B cell (primary cell): ENCODE measurements around the gene POLN. TPM values are rescaled to one million over a fixed set of nuclear protein-coding genes. Genes with fewer than 3 reads are reported as not detected.

ENCODE experiments used
- ATAC-seq: fragments of 200-7000 bp; cut with Tn5 transposase; one replicate; pipeline ENCODE4 v1.10.0; 2021; ENCODE audit warnings: low read depth, mild to moderate bottlenecking, moderate number of reproducible peaks, moderate library complexity
- CTCF ChIA-PET: fragments of 350-600 bp; sonication (Branson Sonifier 250); formaldehyde crosslinking; loops from one replicate; lab custom pipeline; 2021; ENCODE audit warnings: antibody characterized with exemption, inconsistent platforms; lab: Charles Lee
- POLR2A ChIA-PET: fragments of 350-600 bp; sonication (Branson Sonifier 250); formaldehyde crosslinking; loops from one replicate; lab custom pipeline; 2021; ENCODE audit warnings: antibody characterized with exemption; lab: Charles Lee
- DNase-seq: peaks from one replicate; pipeline ENCODE4 v3.0.0; 2013
- H2AFZ ChIP-seq: 2 replicates; pipeline ENCODE4 v1.6.1; 2012; ENCODE audit warnings: mild to moderate bottlenecking, low read depth, low read length; ENCODE audit not compliant: insufficient read depth, poor library complexity, severe bottlenecking
- H3K27ac ChIP-seq, 2 donors: 1 replicate in 1 of 2; 2 replicates in 1 of 2; pipeline ENCODE4 v1.5.1; 2012 to 2013; ENCODE audit warnings: low read length in 2 of 2, mild to moderate bottlenecking in 2 of 2, moderate library complexity in 1 of 2
- H3K27me3 ChIP-seq, 4 experiments: fragments of 200-600 bp in 1 of 4; sonication (generic) in 1 of 4; replicated peaks in 1 of 4; 1 replicate in 2 of 4; 2 replicates in 2 of 4; pipeline versions ENCODE4 v1.6.1 to v1.7.0; 2013 to 2016; ENCODE audit warnings: low read length in 3 of 4, mild to moderate bottlenecking in 2 of 4, mixed read lengths in 1 of 4, moderate library complexity in 1 of 4; ENCODE audit not compliant: insufficient read depth in 4 of 4, control insufficient read depth in 3 of 4; ENCODE audit errors: control extremely low read depth in 1 of 4
- H3K36me3 ChIP-seq, 2 experiments: replicated peaks in 1 of 2; 1 replicate in 1 of 2; 2 replicates in 1 of 2; pipeline versions ENCODE4 v1.6.1 to v1.7.1; 2013; ENCODE audit warnings: low read length in 1 of 2; ENCODE audit not compliant: insufficient read depth in 2 of 2, control insufficient read depth in 1 of 2; ENCODE audit errors: control extremely low read depth in 1 of 2, extremely low read depth in 1 of 2
- H3K4me1 ChIP-seq, 2 donors: fragments of 200-600 bp in 1 of 2; sonication (generic) in 1 of 2; 1 replicate in 1 of 2; 2 replicates in 1 of 2; pipeline versions ENCODE4 v1.5.1 to v1.6.1; 2013 to 2017; ENCODE audit warnings: low read length in 2 of 2; ENCODE audit not compliant: control insufficient read depth in 2 of 2, insufficient read depth in 2 of 2
- H3K4me2 ChIP-seq: replicated peaks from 2 replicates; pipeline ENCODE3; 2012; ENCODE audit warnings: mild to moderate bottlenecking, low read depth, low read length; ENCODE audit not compliant: poor library complexity, severe bottlenecking
- H3K4me3 ChIP-seq, 5 experiments: fragments of 200-600 bp in 1 of 5; sonication (generic) in 1 of 5; 1 replicate in 3 of 5; 2 replicates in 2 of 5; pipeline versions ENCODE4 v1.5.1 to v1.7.0; 2011 to 2016; ENCODE audit warnings: low read length in 4 of 5, mild to moderate bottlenecking in 4 of 5, low read depth in 2 of 5, control low read depth in 1 of 5, moderate library complexity in 1 of 5; ENCODE audit not compliant: insufficient read depth in 1 of 5; ENCODE audit errors: control extremely low read depth in 1 of 5, extremely low read depth in 1 of 5
- H3K79me2 ChIP-seq: fragments of 200-600 bp; sonication (generic); one replicate; pipeline ENCODE4 v1.6.0; 2016; ENCODE audit warnings: low read length; ENCODE audit not compliant: control insufficient read depth, insufficient read depth
- H3K9ac ChIP-seq: fragments of 200-600 bp; sonication (generic); 2 replicates; pipeline ENCODE4 v1.6.1; 2017; ENCODE audit warnings: mild to moderate bottlenecking, low read length, moderate library complexity
- H3K9me3 ChIP-seq, 3 donors: one replicate each; pipeline versions ENCODE4 v1.6.1 to v1.7.1; 2013; ENCODE audit warnings: low read length in 2 of 3; ENCODE audit not compliant: control insufficient read depth in 2 of 3, insufficient read depth in 1 of 3; ENCODE audit errors: control extremely low read depth in 1 of 3
- H4K20me1 ChIP-seq: 2 replicates; pipeline ENCODE4 v1.6.0; 2012; ENCODE audit warnings: mild to moderate bottlenecking, low read length; ENCODE audit not compliant: insufficient read depth, control insufficient read depth, poor library complexity, severe bottlenecking
- H3K27ac Mint-ChIP-seq: one replicate; pipeline ENCODE4 v1.8.0; 2021; ENCODE audit warnings: mixed read lengths
- H3K27me3 Mint-ChIP-seq: one replicate; pipeline ENCODE4 v1.8.0; 2021; ENCODE audit warnings: mixed read lengths
- H3K4me1 Mint-ChIP-seq: one replicate; pipeline ENCODE4 v1.8.0; 2021; ENCODE audit warnings: mixed read lengths
- H3K4me3 Mint-ChIP-seq: one replicate; pipeline ENCODE4 v1.8.0; 2021; ENCODE audit warnings: mixed read lengths
- H3K9me3 Mint-ChIP-seq: one replicate; pipeline ENCODE4 v1.8.0; 2022; ENCODE audit warnings: mixed read lengths; ENCODE audit not compliant: insufficient read depth
- CTCF ChIP-seq: fragments of 200-600 bp; IDR thresholded peaks from one replicate; pipeline ENCODE4 v1.8.0; 2022; ENCODE audit warnings: antibody characterized with exemption, mild to moderate bottlenecking
- EZH2 ChIP-seq: IDR thresholded peaks from 2 replicates; pipeline ENCODE4 v1.6.1; 2012; ENCODE audit warnings: borderline replicate concordance, low read depth, mild to moderate bottlenecking, moderate library complexity, low read length; ENCODE audit not compliant: insufficient read depth, poor library complexity, severe bottlenecking
- WGBS: methylation state at CpG from one replicate; pipeline ENCODE4 v1.1.5; 2013; ENCODE audit warnings: missing lambda C conversion rate; ENCODE audit not compliant: insufficient coverage; 5-methylcytosine and 5-hydroxymethylcytosine counted together
- intact Hi-C: fragments of 100-400 bp; cut with micrococcal nuclease; formaldehyde crosslinking; loops from one replicate; pipeline ENCODE4 v1.10.0; 2022
- polyA plus RNA-seq: library from polyadenylated mRNA; depleted of rRNA; stranded (reverse); fragments of >200 nt; gene quantifications from 2 replicates; pipeline ENCODE4 v1.2.3, GENCODE V29; 2012
- total RNA-seq, 2 donors: library from RNA; stranded (reverse); fragments of 120-200 nt in 1 of 2; gene quantifications; 1 replicate in 1 of 2; 2 replicates in 1 of 2; pipeline versions ENCODE4 v1.2.3 to v1.2.4, GENCODE V29; 2013 to 2022

POLN gene
- total and polyA plus RNA-seq, 2 donors (not counting 1 experiment from before 2014, with no cell fraction given), result 0.73 to 1.5 TPM

- H3K27me3 Mint-ChIP-seq, result no peaks in the 10 kb centered on the region
- Histone ChIP-seq H3K27me3 (no peaks in the 10 kb centered on the region), H3K4me3 (no peak overlapping the region), H2AFZ (no peak overlapping the region), H3K4me2 (no peak overlapping the region), H3K4me1 (peaks cover 14 to 29% of the 10 kb centered on the region in 2 donors), H3K9me3 (no peaks in the 10 kb centered on the region), H3K9ac (no peak overlapping the region), H3K79me2 (peaks cover 56% of the 10 kb centered on the region), H3K36me3 (peaks cover 0 to 46% of the 10 kb centered on the region in 2 experiments), H4K20me1 (peaks cover 82% of the 10 kb centered on the region), H3K27ac (no peak overlapping the region)
- ChIA-PET CTCF (interaction anchor here (1.0 to 2.8 kb wide), 3 partner anchors 13 to 97 kb away, joined by 3 to 9 read pairs (median 6); no protein-coding TSS in a partner anchor), POLR2A (interaction anchor here (0.9 kb wide), 1 partner anchor 97 kb away, joined by 3 read pairs; no protein-coding TSS in a partner anchor)
- intact Hi-C loops, result no loop called here
- H3K4me3 Mint-ChIP-seq, result no peak overlapping the region
- WGBS, result 96% methylated on average over 14 of the region's 14 CpGs
- H3K9me3 Mint-ChIP-seq, result no peaks in the 10 kb centered on the region
- H3K4me1 Mint-ChIP-seq, result peaks cover 22% of the 10 kb centered on the region
- H3K27ac Mint-ChIP-seq, result peak overlapping the region; percentile 72
- TF ChIP-seq CTCF (no peak), EZH2 (no peak)
- ATAC-seq (no peak), DNase-seq (no peak)
These were observed 15.6 kb upstream of the POLN start for GRCh38 chr4:2257361-2258081.

- Mint-ChIP-seq H3K27ac (peak overlapping the region; percentile 72), H3K27me3 (no peaks in the 10 kb centered on the region), H3K4me1 (peaks cover 22% of the 10 kb centered on the region), H3K9me3 (no peaks in the 10 kb centered on the region), H3K4me3 (peak overlapping the region; percentile 39)
- ATAC-seq, result no peak
- DNase-seq, result no peak
- TF ChIP-seq EZH2, result no peak
- no peak for TF ChIP-seq CTCF
- Histone ChIP-seq H3K4me1 (peaks cover 14 to 29% of the 10 kb centered on the region in 2 donors), H2AFZ (no peak overlapping the region), H3K79me2 (peaks cover 56% of the 10 kb centered on the region), H3K9ac (no peak overlapping the region), H3K27ac (no peak overlapping the region), H3K27me3 (no peaks in the 10 kb centered on the region), H3K36me3 (peaks cover 0 to 54% of the 10 kb centered on the region in 2 experiments), H4K20me1 (peaks cover 89% of the 10 kb centered on the region), H3K9me3 (no peaks in the 10 kb centered on the region), H3K4me2 (no peak overlapping the region), H3K4me3 (no peak overlapping the region)
- 91% methylated on average over 11 of the region's 12 CpGs for WGBS
- intact Hi-C loops, result no loop called here
- POLR2A ChIA-PET, result no interaction called here
- CTCF ChIA-PET, result interaction anchor here (1.5 to 2.8 kb wide), 2 partner anchors 12 to 36 kb away, joined by 6 to 9 read pairs; no protein-coding TSS in a partner anchor
These were observed 14.9 kb upstream of the POLN start for GRCh38 chr4:2256781-2257191.
